OCI-LY7 (cell line): ENCODE data around the gene NAV1. TPM values are rescaled to one million over a fixed set of nuclear protein-coding genes. Genes with fewer than 3 reads are reported as not detected.
A peak's percentile ranks its signal among the peaks of the same experiment; 100 is the strongest.

Source experiments
- BruUV-seq: library from RNA; stranded (reverse); fragments of 400-500 nt; replicated peaks from 2 replicates; lab custom pipeline; 2021; lab: Mats Ljungman, UMichigan
- CTCF ChIA-PET: fragments of 300-600 bp; sonication (Branson Sonifier 250); formaldehyde crosslinking; loops from one replicate; lab custom pipeline; 2022; ENCODE audit warnings: antibody characterized with exemption; ENCODE audit not compliant: unreplicated experiment; lab: Charles Lee
- POLR2A ChIA-PET: fragments of 300-600 bp; sonication (Branson Sonifier 250); formaldehyde crosslinking; loops from one replicate; lab custom pipeline; 2022; ENCODE audit warnings: antibody characterized with exemption; lab: Charles Lee
- DNase-seq: peaks from one replicate; pipeline ENCODE4 v3.0.0-alpha.2; 2015; ENCODE audit warnings: low spot score
- H2AFZ ChIP-seq: fragments of 200-600 bp; sonication (generic), shearing (Covaris generic); 2 replicates; pipeline ENCODE4 v1.6.1; 2014; ENCODE audit warnings: mild to moderate bottlenecking, antibody characterized with exemption, low read length, moderate library complexity
- H3K27ac ChIP-seq: fragments of 200-600 bp; sonication (generic); 2 replicates; pipeline ENCODE4 v1.5.1; 2014; ENCODE audit warnings: mixed run types, low read depth, mild to moderate bottlenecking, moderate library complexity, low read length, inconsistent platforms; ENCODE audit not compliant: poor library complexity, severe bottlenecking
- H3K36me3 ChIP-seq: fragments of 200-600 bp; sonication (generic); 2 replicates; pipeline ENCODE4 v1.6.1; 2014; ENCODE audit warnings: mild to moderate bottlenecking, antibody characterized with exemption, low read length, moderate library complexity, mixed read lengths; ENCODE audit not compliant: insufficient read depth
- H3K4me1 ChIP-seq: fragments of 200-600 bp; sonication (generic); 2 replicates; pipeline ENCODE4 v1.5.1; 2014; ENCODE audit warnings: mild to moderate bottlenecking, low read length; ENCODE audit not compliant: insufficient read depth, poor library complexity, severe bottlenecking
- H3K4me2 ChIP-seq: fragments of 200-600 bp; sonication (generic); 2 replicates; pipeline ENCODE4 v1.6.1; 2014; ENCODE audit warnings: mild to moderate bottlenecking, low read length
- H3K4me3 ChIP-seq: fragments of 200-600 bp; sonication (generic); 2 replicates; pipeline ENCODE4 v1.5.1; 2014; ENCODE audit warnings: mild to moderate bottlenecking, low read depth, low read length; ENCODE audit not compliant: poor library complexity, severe bottlenecking
- H3K79me2 ChIP-seq: fragments of 200-600 bp; sonication (generic); 2 replicates; pipeline ENCODE4 v1.6.1; 2016; ENCODE audit warnings: low read depth, mild to moderate bottlenecking, low read length, moderate library complexity, mixed read lengths; ENCODE audit not compliant: insufficient read depth
- H3K9me2 ChIP-seq: fragments of 200-600 bp; sonication (generic); 2 replicates; pipeline ENCODE4 v1.6.1; 2016; ENCODE audit warnings: mild to moderate bottlenecking, low read length, mixed read lengths; ENCODE audit not compliant: insufficient read depth
- H3K9me3 ChIP-seq: fragments of 200-600 bp; sonication (generic); 2 replicates; pipeline ENCODE4 v1.6.1; 2014; ENCODE audit warnings: mild to moderate bottlenecking, mixed run types, low read length, mixed read lengths
- H4K20me1 ChIP-seq: fragments of 200-600 bp; sonication (generic); 2 replicates; pipeline ENCODE4 v1.6.1; 2014; ENCODE audit warnings: mild to moderate bottlenecking, antibody characterized with exemption, low read length, moderate library complexity, mixed read lengths; ENCODE audit not compliant: insufficient read depth
- CTCF ChIP-seq: fragments of 200-600 bp; sonication (generic); conservative IDR thresholded peaks from 2 replicates; pipeline ENCODE4 v1.5.1; 2014; ENCODE audit warnings: mild to moderate bottlenecking, antibody characterized with exemption, low read length, moderate library complexity, mixed read lengths
- EZH2phosphoT487 ChIP-seq: fragments of 200-600 bp; sonication (generic); IDR thresholded peaks from 2 replicates; pipeline ENCODE4 v1.6.1; 2018; ENCODE audit warnings: low read depth, borderline replicate concordance, mild to moderate bottlenecking, mixed run types, antibody characterized with exemption, low read length, moderate library complexity, mixed read lengths
- intact Hi-C: fragments of 100-400 bp; cut with micrococcal nuclease; formaldehyde crosslinking; loops from one replicate; pipeline ENCODE4 v1.10.0; 2022; ENCODE audit not compliant: unreplicated experiment
- total RNA-seq, 2 experiments: library from RNA; depleted of rRNA in 1 of 2; stranded (reverse); fragments of >200 nt in 1 of 2; shearing (Covaris generic) in 1 of 2; gene quantifications; 2 replicates each; pipeline ENCODE4 v1.2.3, GENCODE V29; 2014 to 2022

The NAV1 gene
- total RNA-seq, 2 experiments from 2014 or later, result 4.2 to 20.7 TPM

- no peak for TF ChIP-seq CTCF
- TF ChIP-seq EZH2phosphoT487, result no peak
- Histone ChIP-seq H3K9me3 (no peaks in the 10 kb centered on the region), H4K20me1 (no peaks in the 10 kb centered on the region), H2AFZ (no peak overlapping the region), H3K36me3 (no peaks in the 10 kb centered on the region), H3K4me1 (peaks cover 12% of the 10 kb centered on the region), H3K27ac (no peak overlapping the region), H3K4me2 (no peak overlapping the region), H3K4me3 (no peak overlapping the region), H3K79me2 (no peaks in the 10 kb centered on the region), H3K9me2 (no peaks in the 10 kb centered on the region)
- intact Hi-C loops, result no loop called here
- CTCF ChIA-PET, result interaction anchor here (0.6 kb wide), 1 partner anchor 119 kb away, joined by 3 read pairs; no protein-coding TSS in a partner anchor
- DNase-seq, result no peak
- no TSS peak for BruUV-seq
- POLR2A ChIA-PET, result interaction anchor here (0.6 kb wide), 1 partner anchor 11 kb away, joined by 4 read pairs; no protein-coding TSS in a partner anchor
Observed at GRCh38 chr1:201537891-201538611, 876 bp upstream of the NAV1 start.

- intact Hi-C loops, result no loop called here
- POLR2A ChIA-PET, result interaction anchor here (1.0 kb wide), 1 partner anchor 23 kb away, joined by 3 read pairs; no protein-coding TSS in a partner anchor
- Histone ChIP-seq H3K9me3 (no peaks in the 10 kb centered on the region), H3K27ac (no peak overlapping the region), H3K79me2 (no peaks in the 10 kb centered on the region), H3K4me1 (peaks cover 12% of the 10 kb centered on the region), H3K36me3 (no peaks in the 10 kb centered on the region), H2AFZ (no peak overlapping the region), H3K9me2 (no peaks in the 10 kb centered on the region), H4K20me1 (no peaks in the 10 kb centered on the region), H3K4me3 (no peak overlapping the region), H3K4me2 (peak overlapping the region; percentile 39)
- no peak for TF ChIP-seq EZH2phosphoT487
- TF ChIP-seq CTCF, result no peak
- no peak for DNase-seq
- BruUV-seq, result no TSS peak
- CTCF ChIA-PET, result no interaction called here
Observed at GRCh38 chr1:201539561-201540431, 869 bp downstream of the NAV1 start.
